Common myeloid progenitor, CD34-positive (primary cell): ENCODE data around the gene CREB5.

Experiments used
- CTCF ChIA-PET: fragments of 350-600 bp; sonication (Branson Sonifier 250); formaldehyde crosslinking; loops from one replicate; lab custom pipeline; 2021; ENCODE audit warnings: antibody characterized with exemption; lab: Charles Lee
- POLR2A ChIA-PET: fragments of 350-600 bp; sonication (Branson Sonifier 250); formaldehyde crosslinking; loops from one replicate; lab custom pipeline; 2021; ENCODE audit warnings: antibody characterized with exemption; lab: Charles Lee
- DNase-seq, 3 donors: peaks; one replicate each; pipeline versions ENCODE4 v3.0.0 to v3.0.0-alpha.2; 2013
- H3K27ac ChIP-seq, 2 experiments: 1 replicate in 1 of 2; 2 replicates in 1 of 2; pipeline ENCODE4 v1.7.0; 2013; ENCODE audit warnings: inconsistent platforms in 2 of 2, low read length in 2 of 2, mild to moderate bottlenecking in 2 of 2, low read depth in 1 of 2, moderate library complexity in 1 of 2; ENCODE audit not compliant: severe bottlenecking in 2 of 2, insufficient read depth in 1 of 2, poor library complexity in 1 of 2
- H3K27me3 ChIP-seq, 5 experiments: replicated peaks in 2 of 5; 1 replicate in 3 of 5; 2 replicates in 2 of 5; pipeline versions ENCODE4 v1.6.1 to v1.7.0; 2013; ENCODE audit warnings: low read length in 4 of 5, mild to moderate bottlenecking in 2 of 5, moderate library complexity in 2 of 5, inconsistent platforms in 1 of 5; ENCODE audit not compliant: insufficient read depth in 5 of 5, control insufficient read depth in 4 of 5
- H3K36me3 ChIP-seq, 4 experiments: 1 replicate in 2 of 4; 2 replicates in 2 of 4; pipeline versions ENCODE4 v1.6.1 to v1.7.0; 2013; ENCODE audit warnings: low read length in 3 of 4, control low read depth in 1 of 4, mild to moderate bottlenecking in 1 of 4; ENCODE audit not compliant: control insufficient read depth in 4 of 4, insufficient read depth in 4 of 4
- H3K4me1 ChIP-seq, 4 experiments: 1 replicate in 3 of 4; 2 replicates in 1 of 4; pipeline versions ENCODE4 v1.6.1 to v1.7.1; 2013; ENCODE audit warnings: low read length in 3 of 4, mild to moderate bottlenecking in 3 of 4, control low read depth in 1 of 4, inconsistent platforms in 1 of 4, moderate library complexity in 1 of 4; ENCODE audit not compliant: control insufficient read depth in 4 of 4, insufficient read depth in 4 of 4; ENCODE audit errors: control extremely low read depth in 1 of 4
- H3K4me3 ChIP-seq, 7 experiments: 1 replicate in 4 of 7; 2 replicates in 3 of 7; pipeline versions ENCODE4 v1.5.1 to v1.7.0; 2013; ENCODE audit warnings: mild to moderate bottlenecking in 7 of 7, low read length in 6 of 7, moderate library complexity in 6 of 7, inconsistent platforms in 2 of 7, low read depth in 2 of 7, control low read depth in 1 of 7; ENCODE audit not compliant: insufficient read depth in 4 of 7, control insufficient read depth in 1 of 7; ENCODE audit errors: extremely low read depth in 1 of 7
- H3K9me3 ChIP-seq, 5 experiments: 1 replicate in 4 of 5; 2 replicates in 1 of 5; pipeline versions ENCODE4 v1.6.1 to v1.7.1; 2013; ENCODE audit warnings: low read length in 4 of 5, mild to moderate bottlenecking in 2 of 5, inconsistent platforms in 1 of 5, low read depth in 1 of 5, moderate library complexity in 1 of 5; ENCODE audit not compliant: control insufficient read depth in 4 of 5, insufficient read depth in 2 of 5; ENCODE audit errors: control extremely low read depth in 1 of 5
- WGBS: methylation state at CpG from one replicate; pipeline ENCODE4 v1.1.5; 2013; ENCODE audit not compliant: insufficient coverage; 5-methylcytosine and 5-hydroxymethylcytosine counted together

CREB5 gene

GRCh38 chr7:28512668-28513440, 100.5 kb downstream of the CREB5 start:
- no peak for DNase-seq
- POLR2A ChIA-PET, result no interaction called here
- Histone ChIP-seq H3K4me1 (peaks cover 0 to 5% (median 3%) of the 10 kb centered on the region in 4 experiments), H3K27me3 (no peaks in the 10 kb centered on the region), H3K27ac (no peak overlapping the region), H3K9me3 (no peaks in the 10 kb centered on the region), H3K4me3 (no peak overlapping the region), H3K36me3 (no peaks in the 10 kb centered on the region)
- WGBS, result 100% methylated on average over 4 of the region's 9 CpGs
- CTCF ChIA-PET, result interaction anchor here (1.6 kb wide), 1 partner anchor 81 kb away, joined by 3 read pairs; no protein-coding TSS in a partner anchor

- no peak overlapping the region for H3K4me3 ChIP-seq
- H3K36me3 ChIP-seq, result no peaks in the 10 kb centered on the region
- WGBS, result 99% methylated on average over 10 of the region's 14 CpGs
- no peaks in the 10 kb centered on the region for H3K27me3 ChIP-seq
- DNase-seq, result no peak
- H3K4me1 ChIP-seq, result peaks cover 6 to 12% (median 8%) of the 10 kb centered on the region in 4 experiments
- CTCF ChIA-PET, result interaction anchor here (1.0 to 1.5 kb wide), 2 partner anchors 10 to 13 kb away, joined by 3 read pairs; no protein-coding TSS in a partner anchor
- POLR2A ChIA-PET, result no interaction called here
- no peaks in the 10 kb centered on the region for H3K9me3 ChIP-seq
- no peak overlapping the region for H3K27ac ChIP-seq
These were observed 104.3 kb downstream of the CREB5 start for GRCh38 chr7:28516390-28517172.

- Histone ChIP-seq H3K36me3 (no peaks in the 10 kb centered on the region), H3K27ac (no peak overlapping the region), H3K4me3 (no peak overlapping the region), H3K4me1 (peaks cover 6 to 12% (median 8%) of the 10 kb centered on the region in 4 experiments), H3K9me3 (no peaks in the 10 kb centered on the region), H3K27me3 (no peaks in the 10 kb centered on the region)
- CTCF ChIA-PET, result interaction anchor here (1.0 to 1.5 kb wide), 2 partner anchors 10 to 13 kb away, joined by 3 read pairs; no protein-coding TSS in a partner anchor
- 94% methylated on average over 3 of the region's 5 CpGs for WGBS
- DNase-seq, result no peak
- POLR2A ChIA-PET, result no interaction called here
These were observed 104.9 kb downstream of the CREB5 start for GRCh38 chr7:28517206-28517605.

- POLR2A ChIA-PET, result no interaction called here
- Histone ChIP-seq H3K9me3 (no peaks in the 10 kb centered on the region), H3K4me1 (peaks cover 6 to 12% (median 8%) of the 10 kb centered on the region in 4 experiments), H3K36me3 (no peaks in the 10 kb centered on the region), H3K4me3 (no peak overlapping the region), H3K27ac (no peak overlapping the region), H3K27me3 (no peaks in the 10 kb centered on the region)
- 100% methylated on average over 6 of the region's 7 CpGs for WGBS
- no peak for DNase-seq
- CTCF ChIA-PET, result no interaction called here
These were observed 105.3 kb downstream of the CREB5 start for GRCh38 chr7:28517606-28518005.

- Histone ChIP-seq H3K4me3 (no peak overlapping the region), H3K27me3 (no peaks in the 10 kb centered on the region), H3K4me1 (peaks cover 6 to 12% (median 8%) of the 10 kb centered on the region in 4 experiments), H3K27ac (no peak overlapping the region), H3K36me3 (no peaks in the 10 kb centered on the region), H3K9me3 (no peaks in the 10 kb centered on the region)
- peak; percentile 4 to 57 (median 39) for DNase-seq
- 13% methylated on average over 8 of the region's 9 CpGs for WGBS
- CTCF ChIA-PET, result interaction anchor here (1.2 kb wide), 1 partner anchor 10 kb away, joined by 4 read pairs; no protein-coding TSS in a partner anchor
- POLR2A ChIA-PET, result no interaction called here
These were observed 108.0 kb downstream of the CREB5 start for GRCh38 chr7:28520074-28521015.

GRCh38 chr7:28524978-28525377, 112.7 kb downstream of the CREB5 start:
- DNase-seq, result no peak
- Histone ChIP-seq H3K27me3 (no peaks in the 10 kb centered on the region), H3K9me3 (no peaks in the 10 kb centered on the region), H3K4me1 (peaks cover 4 to 7% (median 5%) of the 10 kb centered on the region in 4 experiments), H3K27ac (no peak overlapping the region), H3K36me3 (no peaks in the 10 kb centered on the region), H3K4me3 (no peak overlapping the region)
- 100% methylated on average over 1 of the region's 3 CpGs for WGBS
- ChIA-PET CTCF (no interaction called here), POLR2A (no interaction called here)
